ENCODE measurements around the gene CDC40.
"Not testable (repeated sequence)": the region's sequence is repeated elsewhere in the genome, so short reads cannot be mapped to it uniquely, and the experiment has no call there.

The CDC40 gene

GRCh38 chr6:110272781-110273180 lies 92.6 kb downstream of the CDC40 start:
- not testable (repeated sequence) for DNase-seq

GRCh38 chr6:110277100-110277665 lies 97.0 kb downstream of the CDC40 start:
- DNase-seq: no peak
